HG02852 (cell line): ENCODE measurements around the gene KRTAP2-4.
"Not testable (repeated sequence)": the region's sequence is repeated elsewhere in the genome, so short reads cannot be mapped to it uniquely, and the experiment has no call there.

Source experiments
- ATAC-seq: cut with Tn5 transposase; IDR thresholded peaks from one replicate; pipeline ENCODE4 v1.9.1; 2021; ENCODE audit warnings: mild to moderate bottlenecking, moderate library complexity; ENCODE audit not compliant: unreplicated experiment

Gene KRTAP2-4

DNA sequence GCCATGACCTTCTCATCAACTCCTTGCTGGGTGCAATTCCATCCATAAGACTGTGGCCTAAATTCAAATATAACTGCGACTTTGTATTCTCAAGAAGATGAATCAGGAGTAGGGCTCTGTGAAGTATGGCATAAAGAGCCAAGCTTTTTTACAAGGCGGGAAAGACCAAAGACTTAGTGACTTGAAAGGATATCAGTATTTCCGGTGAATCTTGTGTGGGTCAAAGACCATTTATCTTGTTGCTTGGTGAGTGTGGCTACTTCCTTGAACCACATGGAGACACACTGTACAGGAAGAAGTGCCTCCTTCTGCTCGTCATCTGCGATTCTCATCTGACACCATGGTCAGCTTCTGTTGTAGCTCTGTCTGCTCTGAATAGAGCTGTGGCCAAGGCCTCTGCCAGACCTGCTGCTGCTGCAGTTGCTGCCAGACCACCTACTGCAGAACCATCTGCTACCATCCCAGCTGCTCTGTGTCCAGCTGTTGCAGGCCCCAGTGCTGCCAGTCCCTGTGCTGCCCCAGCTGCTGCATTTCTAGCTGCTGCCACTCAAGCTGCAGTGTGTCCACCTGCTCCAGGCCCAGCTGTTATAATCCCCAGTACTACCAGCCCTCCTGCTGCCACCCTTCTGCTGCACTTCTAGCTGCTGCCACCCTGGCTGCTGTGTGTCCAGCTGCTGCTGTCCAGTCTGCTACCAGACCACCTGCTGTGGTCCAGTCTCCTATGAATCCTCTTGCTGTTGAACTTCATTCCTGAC lies 6.1 kb upstream of the KRTAP2-4 start:
- no peak for ATAC-seq

DNA sequence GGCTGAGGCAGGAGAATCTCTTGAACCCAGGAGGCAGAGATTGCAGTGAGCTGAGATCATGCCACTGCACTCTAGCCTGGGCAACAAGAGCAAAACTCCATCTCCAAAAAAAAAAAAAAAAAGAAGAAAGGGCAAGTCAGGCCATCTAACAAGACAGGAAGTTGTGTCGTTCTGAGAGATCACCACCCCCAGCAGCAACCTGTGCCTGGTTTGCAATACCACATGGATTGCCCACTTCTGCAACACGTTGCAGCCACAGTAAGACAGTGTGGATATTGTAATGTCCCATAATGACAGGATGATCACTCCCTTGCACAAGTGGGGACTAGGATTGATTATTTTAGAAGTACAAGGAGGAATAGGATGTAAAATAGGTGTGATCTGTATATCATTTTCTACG lies 3.4 kb upstream of the KRTAP2-4 start:
- no peak for ATAC-seq

DNA sequence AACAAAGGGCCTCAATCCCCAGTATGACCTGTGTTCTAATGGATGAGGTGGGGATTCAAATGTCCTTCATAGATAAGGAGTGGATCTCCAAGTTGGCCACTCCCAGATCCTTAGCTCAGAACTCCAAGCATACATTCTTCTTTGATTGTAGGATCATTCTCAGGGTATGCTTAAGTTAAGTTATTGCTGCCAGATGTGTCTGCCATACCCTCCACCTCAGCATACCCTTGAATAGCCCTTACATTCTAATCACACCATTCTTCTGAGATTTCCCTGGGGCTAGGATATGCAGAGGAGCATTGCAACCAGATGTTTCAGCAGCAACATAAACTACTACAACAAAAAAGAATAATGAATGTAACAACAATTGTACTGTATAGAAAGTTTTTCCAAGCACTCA lies 1.6 kb upstream of the KRTAP2-4 start:
- ATAC-seq, result no peak

DNA sequence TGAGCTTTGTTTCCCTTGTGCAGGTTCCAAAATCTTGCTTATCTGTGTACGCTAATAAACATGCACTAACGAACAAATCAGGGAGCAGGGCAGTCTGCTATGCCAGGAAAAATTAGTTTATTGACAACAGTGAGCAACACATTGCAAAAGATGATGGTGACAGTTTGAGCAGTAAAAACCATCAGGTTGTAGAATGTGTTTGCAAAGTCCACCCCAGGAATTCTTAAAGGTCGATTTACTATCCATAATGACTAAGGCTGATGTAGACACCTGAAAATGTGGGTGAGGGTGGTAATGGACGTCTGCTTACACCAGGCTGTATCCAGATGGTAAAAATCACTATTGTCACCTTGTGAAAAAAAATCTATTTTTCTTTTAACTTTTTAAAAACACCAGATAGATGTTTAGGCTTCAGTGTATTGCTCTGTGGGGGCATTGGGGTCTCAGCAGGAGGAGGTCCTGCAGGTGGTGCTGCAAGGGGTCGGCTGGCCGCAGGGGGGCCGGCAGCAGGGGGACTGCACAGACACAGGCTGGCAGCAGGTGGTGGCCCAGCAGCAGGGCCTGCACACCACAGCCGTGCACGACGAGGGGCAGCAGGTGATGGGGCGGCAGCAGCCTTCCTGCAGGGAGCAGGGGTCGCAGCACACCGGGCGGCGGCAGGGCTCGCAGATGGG lies 526 bp downstream of the KRTAP2-4 start:
- ATAC-seq, result not testable (repeated sequence)

DNA sequence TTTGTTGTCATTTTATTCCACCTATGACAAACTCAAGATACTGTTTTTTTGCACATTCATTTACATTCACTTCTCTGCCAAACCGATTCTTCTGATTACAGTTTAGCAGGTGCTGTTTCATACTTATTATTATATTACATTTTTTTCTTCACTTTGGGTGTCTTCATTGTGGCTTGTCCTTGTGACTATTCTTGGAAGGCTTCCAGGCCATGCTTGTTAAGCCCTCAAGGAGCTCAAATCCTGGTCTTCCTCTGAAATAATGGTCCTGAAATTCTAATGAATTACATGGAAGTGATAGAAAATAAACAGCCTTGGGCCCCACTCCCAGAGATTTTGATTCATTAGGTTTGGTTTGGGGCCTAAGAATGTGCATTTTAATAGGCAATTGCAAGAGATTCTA lies 1.4 kb downstream of the KRTAP2-4 start:
- no peak for ATAC-seq

DNA sequence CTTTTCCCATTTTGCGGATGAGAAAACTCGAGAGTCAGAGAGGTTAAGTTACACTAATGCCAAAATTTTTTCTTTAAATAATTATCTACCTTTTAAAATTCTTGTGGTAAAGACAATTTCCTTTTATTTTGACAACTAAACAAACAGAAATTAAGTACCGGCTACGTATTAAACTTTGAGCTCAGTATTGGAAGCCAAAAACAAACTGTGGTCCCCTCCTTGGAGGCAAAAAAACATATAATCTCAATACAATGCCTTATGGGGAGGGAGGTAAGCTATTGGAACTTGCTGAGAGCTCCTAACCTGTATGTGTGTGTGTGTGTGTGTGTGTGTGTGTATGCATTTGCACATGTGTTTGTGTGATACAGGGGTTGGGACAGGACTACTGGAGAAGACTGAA lies 2.2 kb downstream of the KRTAP2-4 start:
- ATAC-seq, result no peak

DNA sequence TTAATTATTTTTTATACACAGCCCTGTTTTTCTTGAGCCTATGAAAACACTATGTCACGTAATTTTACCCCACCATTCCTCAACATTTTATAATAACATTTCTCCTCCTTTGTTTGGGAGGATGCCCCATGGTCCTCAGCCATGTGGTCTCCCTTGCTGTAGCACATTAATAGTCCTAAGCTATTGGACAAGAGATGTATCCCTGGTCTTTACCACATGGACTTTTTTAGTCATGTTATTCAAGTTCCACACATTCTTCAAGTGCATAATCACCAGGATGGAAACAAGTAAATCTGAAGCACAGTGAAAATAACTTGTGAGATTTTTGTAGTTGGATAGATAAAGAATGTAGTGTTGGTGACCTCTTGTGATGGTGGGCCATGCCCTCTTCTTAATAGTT lies 3.7 kb downstream of the KRTAP2-4 start:
- ATAC-seq, result no peak

DNA sequence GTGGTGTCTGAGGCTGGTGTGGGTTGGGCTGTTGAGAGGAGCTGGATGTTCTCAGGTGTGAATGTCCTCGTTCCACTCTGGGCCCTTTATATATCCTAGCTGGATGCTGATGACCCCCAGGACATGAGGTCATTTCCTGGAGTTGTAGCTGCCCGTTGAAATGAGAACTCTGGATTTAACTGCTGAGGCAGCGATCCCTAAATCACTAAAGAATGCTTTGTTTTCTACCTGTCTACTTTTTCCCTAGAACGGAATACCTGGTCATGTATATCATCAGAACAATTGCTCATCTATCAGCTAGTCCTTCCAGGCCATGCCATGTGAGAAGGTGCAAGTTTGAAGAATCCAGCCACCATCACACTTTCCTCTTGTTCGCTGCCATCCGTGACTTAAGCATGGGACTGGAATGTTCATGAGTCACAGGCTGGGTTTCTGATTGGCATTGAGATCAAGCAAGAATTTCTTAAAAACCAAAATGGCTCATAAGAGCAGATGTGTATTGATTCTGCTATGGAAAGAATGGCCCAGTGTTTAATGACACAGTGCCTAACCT lies 5.6 kb downstream of the KRTAP2-4 start, which contains the start of gene KRTAP2-3:
Gene KRTAP2-3 (minus strand): TSS at position 63 of the 553 bp plus-strand sequence. CDS start 64 bp downstream, outside the sequence.
- ATAC-seq, result no peak

DNA sequence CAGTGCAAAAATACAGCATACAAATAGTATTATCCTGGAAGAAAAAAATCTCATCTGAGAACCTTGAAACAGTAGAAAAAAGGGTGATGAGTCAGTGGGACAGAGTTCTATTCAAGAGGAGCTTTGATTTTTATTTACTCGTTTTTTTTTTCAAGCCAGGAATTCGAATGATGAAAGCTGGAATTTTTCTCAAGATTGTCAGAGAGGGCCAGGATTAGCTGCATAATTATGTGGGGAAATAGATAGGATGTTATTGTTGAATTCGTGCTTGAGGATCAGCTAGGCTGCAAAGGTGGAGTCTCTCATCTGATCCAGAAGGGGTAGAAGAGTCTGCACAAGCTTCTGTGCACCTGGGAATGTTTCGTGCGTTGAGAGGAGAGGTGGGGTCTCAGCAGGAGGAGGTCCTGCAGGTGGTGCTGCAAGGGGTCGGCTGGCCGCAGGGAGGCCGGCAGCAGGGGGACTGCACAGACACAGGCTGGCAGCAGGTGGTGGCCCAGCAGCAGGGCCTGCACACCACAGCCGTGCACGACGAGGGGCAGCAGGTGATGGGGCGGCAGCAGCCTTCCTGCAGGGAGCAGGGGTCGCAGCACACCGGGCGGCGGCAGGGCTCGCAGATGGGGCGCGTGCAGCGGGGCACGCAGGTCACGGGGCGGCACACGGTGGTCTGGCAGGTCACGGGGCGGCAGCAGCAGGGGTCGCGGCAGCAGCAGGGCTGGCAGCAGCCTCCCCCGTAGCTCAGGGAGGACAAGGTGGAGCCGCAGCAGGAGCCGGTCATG lies 6.2 kb downstream of the KRTAP2-4 start:
- not testable (repeated sequence) for ATAC-seq

DNA sequence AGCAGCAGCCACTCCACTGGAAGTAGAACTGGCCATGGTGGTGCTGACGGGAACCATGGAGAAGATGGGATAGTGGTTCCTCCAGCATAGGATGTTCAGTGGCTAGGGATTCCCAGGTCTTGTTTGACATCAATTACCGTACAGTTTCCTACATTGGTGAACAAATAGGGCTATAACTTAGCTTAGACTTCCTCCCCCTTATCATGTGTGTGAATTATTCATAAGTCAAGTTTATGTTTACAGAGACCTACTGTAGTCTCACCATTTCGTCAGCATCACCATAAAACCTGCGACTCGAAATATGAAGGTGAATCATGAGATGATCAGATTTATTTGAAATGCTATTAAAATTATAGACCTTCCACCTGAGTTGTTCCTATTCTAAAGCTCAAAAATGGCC lies 6.9 kb downstream of the KRTAP2-4 start:
- no peak for ATAC-seq

DNA sequence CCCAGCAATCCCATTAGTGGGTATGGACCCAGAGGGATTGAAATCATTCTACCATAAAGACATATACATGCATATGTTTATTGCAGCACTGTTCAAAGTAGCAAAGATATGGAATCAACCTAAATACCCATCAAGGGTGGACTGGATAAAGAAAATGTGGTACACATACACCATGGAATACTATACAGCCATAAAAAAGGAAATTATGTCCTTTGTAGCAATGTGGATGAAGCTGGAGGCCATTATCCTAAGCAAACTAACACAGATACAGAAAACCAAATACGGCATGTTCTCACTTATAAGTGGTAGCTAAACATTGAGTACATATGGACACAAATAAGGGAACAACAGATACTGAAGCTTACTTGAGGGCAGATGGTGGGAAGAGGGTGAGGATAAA lies 8.1 kb downstream of the KRTAP2-4 start:
- ATAC-seq, result no peak

DNA sequence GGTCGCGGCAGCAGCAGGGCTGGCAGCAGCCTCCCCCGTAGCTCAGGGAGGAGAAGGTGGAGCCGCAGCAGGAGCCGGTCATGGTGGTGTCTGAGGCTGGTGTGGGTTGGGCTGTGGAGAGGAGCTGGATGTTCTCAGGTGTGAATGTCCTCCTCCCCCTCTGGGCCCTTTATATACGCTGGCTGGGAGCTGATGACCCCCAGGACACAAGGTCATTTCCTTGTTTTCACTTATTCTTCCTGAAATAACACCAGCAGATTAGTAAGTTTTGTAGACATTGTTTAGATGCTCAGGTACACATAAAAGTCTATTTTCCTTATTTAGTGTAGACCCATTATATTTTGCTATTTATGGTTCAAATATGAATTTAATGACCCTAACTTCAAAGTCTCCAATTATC lies 10.5 kb downstream of the KRTAP2-4 start, which contains the start of gene KRTAP2-2:
Gene KRTAP2-2 (minus strand): TSS at position 101 of the 400 bp plus-strand sequence. CDS start 19 bp downstream, at position 82.
- ATAC-seq, result not testable (repeated sequence)

DNA sequence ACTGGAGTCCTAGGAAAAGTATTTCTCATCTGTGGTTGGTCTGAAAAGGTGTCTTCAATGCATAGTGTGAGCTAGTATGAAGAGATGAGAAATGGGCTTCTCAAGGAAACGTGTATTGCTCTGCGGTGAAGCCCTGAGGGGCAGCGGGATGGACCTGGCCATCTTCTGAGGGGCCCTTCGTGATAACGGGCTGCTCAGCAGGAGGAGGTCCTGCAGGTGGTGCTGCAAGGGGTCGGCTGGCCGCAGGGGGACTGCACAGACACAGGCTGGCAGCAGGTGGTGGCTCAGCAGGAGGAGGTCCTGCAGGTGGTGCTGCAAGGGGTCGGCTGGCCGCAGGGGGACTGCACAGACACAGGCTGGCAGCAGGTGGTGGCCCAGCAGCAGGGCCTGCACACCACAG lies 11.1 kb downstream of the KRTAP2-4 start:
- ATAC-seq, result not testable (repeated sequence)

DNA sequence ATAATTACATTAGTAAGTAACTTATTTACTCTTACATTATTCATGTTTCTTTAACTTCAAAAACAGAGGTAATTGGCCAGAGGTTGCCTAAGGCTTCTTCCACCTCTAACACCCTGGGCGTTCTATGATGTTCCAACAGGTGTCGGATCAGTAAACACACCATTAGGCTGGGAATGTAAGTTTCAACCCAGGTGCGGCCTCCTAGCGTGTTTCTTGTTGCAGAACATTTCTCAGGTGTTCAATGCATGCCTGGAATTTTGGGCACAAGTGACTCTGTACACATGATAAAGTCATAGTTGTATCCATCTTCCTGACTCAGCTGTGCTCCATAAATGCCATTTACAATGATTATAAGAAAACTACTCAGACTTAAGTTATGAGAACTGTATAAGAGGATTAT lies 11.7 kb downstream of the KRTAP2-4 start:
- ATAC-seq, result no peak

DNA sequence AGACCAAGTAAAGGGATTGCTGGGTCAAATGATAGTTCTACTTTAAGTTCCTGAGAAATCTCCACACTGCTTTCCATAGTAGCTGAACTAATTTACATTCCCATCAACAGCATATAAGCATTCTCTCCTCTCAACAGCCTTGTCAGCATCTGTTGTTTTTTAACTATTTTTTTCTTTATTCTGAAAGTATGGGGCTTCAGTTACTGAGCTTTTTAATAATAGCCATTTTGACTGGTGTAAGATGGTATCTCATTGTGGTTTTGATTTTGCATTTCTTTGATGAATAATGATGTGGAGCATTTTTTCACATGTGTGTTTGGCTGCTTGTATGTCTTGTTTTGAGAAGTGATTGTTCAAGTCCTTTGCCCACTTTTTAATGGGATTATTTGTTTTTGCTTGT lies 13.1 kb downstream of the KRTAP2-4 start:
- ATAC-seq, result no peak

DNA sequence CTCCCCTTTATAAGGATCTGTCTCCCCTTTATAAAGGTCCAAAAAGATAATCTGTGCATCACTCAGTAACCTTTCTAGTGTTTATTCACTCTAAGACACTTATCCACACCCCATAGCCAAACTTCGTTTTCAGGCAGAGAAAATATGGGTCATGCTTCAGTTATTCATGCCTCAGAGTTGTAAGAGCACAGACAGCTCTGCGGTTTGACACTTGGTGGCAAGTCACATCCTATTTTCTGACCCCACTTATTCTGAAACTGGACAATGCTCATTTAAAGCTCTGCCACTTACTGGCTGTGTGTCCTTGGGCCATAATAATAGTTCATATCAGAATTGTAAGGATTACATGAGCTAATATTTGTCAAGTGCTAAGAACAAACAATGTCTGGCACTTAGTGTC lies 16.6 kb downstream of the KRTAP2-4 start:
- ATAC-seq, result no peak

DNA sequence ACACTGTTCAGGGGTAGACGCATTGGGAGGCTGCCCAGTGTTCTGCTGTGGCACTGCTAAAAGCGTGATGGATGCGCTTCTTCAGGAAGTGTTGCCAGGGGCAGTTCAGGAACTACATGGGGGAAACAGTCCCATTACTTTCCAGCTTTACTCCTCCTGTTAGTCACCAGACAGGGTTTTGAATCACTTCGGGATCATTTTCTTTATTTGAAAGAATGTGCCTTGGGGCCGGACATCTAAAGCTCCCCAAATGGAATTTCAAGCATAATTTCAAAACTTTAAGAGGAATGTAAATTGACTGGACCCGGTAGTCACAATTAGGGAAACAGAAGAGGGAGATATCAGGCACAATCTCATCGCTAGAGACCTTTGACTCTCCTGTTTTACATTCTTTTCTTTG lies 17.2 kb downstream of the KRTAP2-4 start:
- ATAC-seq, result no peak

DNA sequence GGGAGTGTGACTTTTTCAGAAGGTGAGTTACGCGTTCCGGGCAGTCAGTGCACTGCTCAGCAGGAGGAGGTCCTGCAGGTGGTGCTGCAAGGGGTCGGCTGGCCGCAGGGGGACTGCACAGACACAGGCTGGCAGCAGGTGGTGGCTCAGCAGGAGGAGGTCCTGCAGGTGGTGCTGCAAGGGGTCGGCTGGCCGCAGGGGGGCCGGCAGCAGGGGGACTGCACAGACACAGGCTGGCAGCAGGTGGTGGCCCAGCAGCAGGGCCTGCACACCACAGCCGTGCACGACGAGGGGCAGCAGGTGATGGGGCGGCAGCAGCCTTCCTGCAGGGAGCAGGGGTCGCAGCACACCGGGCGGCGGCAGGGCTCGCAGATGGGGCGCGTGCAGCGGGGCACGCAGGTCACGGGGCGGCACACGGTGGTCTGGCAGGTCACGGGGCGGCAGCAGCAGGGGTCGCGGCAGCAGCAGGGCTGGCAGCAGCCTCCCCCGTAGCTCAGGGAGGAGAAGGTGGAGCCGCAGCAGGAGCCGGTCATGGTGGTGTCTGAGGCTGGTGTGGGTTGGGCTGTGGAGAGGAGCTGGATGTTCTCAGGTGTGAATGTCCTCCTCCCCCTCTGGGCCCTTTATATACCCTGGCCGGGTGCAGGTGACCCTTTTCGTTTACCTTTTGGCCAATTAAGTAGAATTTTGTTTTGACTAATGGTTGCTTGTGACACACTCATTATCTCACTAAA lies 18.8 kb downstream of the KRTAP2-4 start, which contains the start of gene KRTAP2-1:
Gene KRTAP2-1 (minus strand): TSS at position 582 of the 731 bp plus-strand sequence. CDS start 49 bp downstream, at position 533.
- not testable (repeated sequence) for ATAC-seq

DNA sequence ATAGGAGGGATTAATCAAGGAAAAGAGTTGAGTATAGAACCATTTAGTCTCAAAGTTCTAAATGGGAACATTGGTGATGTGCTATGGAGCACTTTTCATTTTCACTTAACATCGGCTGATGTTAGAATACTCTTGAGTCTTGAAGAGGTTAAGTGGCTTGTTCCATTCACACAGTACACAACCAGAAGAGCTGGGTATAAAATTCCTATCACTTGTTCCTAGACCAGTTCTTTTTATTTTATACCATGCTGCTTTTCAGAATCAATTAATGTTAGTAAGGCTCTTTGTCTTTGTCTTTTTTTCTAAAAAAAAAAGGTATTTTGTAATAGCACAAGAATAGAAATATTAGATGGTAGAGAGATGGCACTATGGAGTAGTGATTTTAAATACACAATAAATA lies 22.7 kb downstream of the KRTAP2-4 start:
- ATAC-seq, result no peak
